Femur (tissue), 1 donor: Measurements from ENCODE around the gene HFM1.
A peak's percentile ranks its signal among the peaks of the same experiment; 100 is the strongest.
"Not testable (repeated sequence)": the region's sequence is repeated elsewhere in the genome, so short reads cannot be mapped to it uniquely, and the experiment has no call there.

Source experiments
- DNase-seq: peaks from one replicate; pipeline ENCODE4 v3.0.0-alpha.2; 2017

The HFM1 gene

DNA sequence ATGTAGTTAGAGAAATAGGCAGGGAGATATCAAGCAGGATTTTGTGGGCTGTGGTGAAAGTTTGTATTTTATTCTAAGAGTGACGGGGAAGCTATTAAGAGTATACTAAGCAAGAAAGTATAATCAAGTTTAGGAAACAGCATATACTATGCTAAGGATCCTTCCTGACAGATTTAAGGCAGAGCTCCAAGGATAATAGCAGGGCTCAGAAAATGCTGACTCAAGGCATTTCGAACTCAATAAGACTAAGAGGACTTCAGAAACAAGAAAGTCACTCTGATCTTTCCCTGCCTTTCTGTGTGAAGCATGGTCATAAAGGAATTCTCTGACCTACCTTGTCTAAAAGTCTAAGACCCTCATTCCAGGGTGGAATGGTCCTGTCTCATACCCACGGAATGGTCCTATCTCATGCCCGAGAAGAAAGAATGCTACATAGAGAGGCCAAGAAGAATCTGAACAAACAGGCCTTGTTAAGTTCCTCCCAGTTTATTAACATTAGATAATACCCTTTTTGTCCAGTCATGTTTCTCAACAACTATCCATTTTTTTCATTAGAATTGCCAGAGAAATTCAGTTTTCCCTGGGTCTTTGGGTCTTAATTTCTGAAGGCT lies 59.1 kb downstream of the HFM1 start:
- no peak for DNase-seq

DNA sequence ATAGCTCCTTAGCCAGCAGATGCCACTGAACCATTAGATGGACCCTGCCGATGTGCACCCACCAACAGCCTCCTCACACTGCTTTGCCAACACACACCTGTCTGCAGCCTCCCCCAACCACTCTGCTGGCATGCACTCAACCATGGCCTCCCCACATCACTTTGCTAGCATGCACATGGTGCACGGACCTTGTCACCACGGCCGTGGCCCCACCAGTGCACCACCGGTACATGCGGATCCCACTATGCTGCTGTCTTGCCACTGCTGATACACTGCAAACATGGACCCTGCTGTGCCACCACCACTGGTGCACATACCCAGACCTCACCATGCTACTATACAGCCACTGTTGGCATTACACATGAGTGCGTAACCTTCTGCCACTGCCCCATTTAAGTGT lies 66.1 kb downstream of the HFM1 start:
- DNase-seq = no peak

DNA sequence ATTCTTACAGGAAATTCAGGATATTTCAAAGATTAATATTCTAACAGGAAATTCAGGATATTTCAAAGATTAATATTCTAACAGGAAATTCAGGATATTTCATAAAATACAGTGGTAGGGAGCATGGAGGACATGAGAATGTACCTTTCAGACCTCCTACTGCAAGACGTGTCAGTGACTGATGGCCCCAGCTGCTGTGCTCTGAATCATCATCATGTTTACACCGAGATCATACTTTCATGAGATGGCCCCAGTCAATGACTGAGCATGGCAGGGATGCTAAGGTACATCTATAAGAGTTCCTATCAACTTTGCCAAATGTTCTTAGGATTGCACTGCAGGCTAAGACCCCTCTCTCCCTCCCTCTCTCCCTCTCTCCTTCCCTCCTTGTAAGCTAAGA lies 69.0 kb downstream of the HFM1 start:
- DNase-seq = no peak

DNA sequence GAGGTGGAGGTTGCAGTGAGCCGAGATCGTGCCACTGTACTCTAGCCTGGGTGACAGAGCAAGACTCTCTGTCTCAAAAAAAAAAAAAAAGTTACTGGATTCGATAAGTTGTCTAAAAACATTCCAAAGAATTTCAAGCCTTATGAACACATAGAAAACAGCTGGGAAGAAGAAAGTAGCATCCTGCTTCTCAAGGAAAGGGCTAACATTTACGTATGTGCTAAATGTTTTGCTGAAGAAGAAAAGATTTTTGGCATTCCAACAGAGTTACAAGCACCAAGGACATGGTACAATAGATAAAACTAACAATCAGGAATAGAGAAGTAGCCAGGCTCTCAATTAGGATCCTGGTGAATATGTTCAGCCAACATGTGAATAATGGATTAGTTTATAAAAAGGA lies 69.8 kb downstream of the HFM1 start:
- DNase-seq = no peak

DNA sequence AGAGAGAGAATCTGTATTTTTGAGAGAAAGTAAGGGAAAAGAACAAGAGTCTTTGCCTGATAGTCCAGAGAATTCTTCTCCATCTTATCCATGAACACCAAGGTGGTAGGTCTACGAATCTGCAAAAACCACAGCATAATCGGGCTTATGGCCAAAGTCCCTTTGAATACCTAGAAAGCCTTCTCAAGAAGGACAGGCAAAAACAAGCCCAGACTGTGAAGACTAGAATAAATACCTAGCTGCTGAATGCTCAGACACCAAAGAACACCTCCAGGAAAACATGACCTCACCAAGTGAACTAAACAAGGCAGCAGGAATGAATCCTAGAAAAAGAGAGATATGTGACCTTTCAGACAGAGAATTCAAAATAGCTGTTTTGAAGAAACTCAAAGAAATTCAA lies 79.2 kb downstream of the HFM1 start:
- no peak for DNase-seq

DNA sequence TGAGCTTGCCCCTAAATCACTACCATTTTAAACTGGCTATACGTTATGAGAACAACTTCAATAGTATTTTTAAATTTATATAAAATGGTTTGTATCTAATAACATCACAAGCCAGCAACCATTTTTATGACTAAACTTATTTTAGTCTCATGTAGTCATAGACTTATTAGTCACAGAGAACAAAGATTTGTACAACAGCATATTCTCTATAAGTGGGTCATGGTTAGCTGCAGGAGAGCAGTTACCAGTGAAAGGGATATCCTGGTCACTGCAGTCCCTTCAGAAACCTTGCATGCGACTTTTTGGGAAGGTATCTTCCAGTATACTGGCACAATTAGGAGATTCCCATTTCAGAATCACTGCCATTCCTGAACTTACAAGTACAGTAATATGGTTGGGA lies 90.0 kb downstream of the HFM1 start:
- DNase-seq = no peak

DNA sequence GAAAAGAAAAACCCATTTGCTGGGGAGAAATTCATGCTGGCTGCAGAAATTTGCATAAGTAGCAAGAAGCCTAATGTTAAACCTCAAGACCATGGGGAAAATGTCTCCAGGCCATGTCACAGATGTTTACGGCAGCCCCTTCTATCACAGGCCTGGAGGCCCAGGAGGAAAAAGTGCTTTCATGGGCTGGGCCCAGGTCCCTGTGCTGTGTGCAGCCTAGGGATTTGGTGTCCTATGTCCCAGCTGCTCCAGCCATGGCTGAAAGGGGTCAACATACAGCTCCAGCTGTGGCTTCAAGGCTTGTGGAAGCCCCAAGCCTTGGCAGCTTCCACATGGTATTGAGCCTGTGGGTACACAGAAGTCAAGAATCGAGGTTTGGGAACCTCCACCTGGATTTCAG lies 93.0 kb downstream of the HFM1 start:
- no peak for DNase-seq

DNA sequence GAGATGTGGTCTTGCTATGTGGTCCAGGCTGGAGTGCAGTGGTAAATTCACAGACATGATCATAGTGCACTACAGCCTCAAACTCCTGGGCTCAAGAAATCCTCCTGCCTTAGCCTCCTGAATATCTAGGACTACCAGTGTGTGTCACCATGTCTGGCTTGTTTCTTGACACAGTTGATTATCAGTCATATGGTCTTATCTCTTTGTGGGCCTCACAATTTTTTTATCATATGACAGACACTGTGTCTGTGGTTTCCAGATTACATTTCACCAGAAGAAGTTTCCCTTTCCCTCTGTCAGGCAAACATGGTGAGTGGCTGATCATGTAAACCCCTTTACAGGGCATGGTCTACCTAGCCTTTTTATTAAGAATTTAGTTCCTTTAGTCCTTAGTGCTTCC lies 96.1 kb downstream of the HFM1 start:
- no peak for DNase-seq

DNA sequence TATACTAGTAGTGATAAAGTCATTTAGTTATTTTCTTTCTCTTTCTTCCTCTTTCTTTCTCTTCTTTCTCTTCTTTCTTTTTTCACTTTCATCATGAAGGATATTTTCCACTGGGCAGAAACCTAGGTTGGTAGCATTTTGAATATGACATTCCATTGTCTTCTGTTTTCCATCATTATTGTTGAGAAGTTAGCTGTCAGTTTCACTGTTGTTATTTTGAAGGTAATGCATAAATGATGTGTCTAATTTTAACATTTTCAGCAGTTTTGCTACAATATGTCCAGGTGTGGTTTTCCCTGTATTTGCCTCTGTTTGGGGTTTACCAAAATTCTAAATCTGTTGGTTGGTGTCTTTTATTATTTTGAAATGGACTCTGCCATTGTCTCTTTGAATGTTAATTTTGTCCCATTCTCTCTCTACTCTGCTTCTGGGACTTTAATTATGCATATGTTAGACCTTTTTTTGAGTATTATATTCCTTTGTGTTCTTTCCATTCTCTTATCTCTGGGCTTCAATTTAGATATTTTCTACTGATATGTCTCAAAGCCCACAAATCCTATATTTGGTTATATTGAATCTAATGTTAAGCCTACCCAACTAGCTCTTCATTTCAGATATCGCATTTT lies 96.7 kb downstream of the HFM1 start:
- DNase-seq = no peak

DNA sequence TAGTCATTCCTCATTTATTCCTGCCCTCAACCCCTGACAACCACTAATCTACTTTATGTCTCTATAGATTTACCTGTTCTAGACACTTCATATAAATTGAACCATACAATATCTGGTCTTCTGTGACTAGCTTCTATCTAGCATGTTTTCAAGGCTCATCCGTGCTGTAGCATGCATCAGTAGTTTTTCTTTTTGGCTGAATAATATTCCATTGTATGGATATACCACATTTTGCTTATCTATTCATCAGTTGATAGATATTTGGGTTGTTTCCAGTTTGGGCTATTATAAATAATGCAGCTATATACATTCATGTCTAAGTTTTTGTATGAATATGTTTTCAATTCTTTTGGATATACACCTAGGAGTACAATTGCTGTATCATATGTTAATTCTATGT lies 101.5 kb downstream of the HFM1 start:
- no peak for DNase-seq

DNA sequence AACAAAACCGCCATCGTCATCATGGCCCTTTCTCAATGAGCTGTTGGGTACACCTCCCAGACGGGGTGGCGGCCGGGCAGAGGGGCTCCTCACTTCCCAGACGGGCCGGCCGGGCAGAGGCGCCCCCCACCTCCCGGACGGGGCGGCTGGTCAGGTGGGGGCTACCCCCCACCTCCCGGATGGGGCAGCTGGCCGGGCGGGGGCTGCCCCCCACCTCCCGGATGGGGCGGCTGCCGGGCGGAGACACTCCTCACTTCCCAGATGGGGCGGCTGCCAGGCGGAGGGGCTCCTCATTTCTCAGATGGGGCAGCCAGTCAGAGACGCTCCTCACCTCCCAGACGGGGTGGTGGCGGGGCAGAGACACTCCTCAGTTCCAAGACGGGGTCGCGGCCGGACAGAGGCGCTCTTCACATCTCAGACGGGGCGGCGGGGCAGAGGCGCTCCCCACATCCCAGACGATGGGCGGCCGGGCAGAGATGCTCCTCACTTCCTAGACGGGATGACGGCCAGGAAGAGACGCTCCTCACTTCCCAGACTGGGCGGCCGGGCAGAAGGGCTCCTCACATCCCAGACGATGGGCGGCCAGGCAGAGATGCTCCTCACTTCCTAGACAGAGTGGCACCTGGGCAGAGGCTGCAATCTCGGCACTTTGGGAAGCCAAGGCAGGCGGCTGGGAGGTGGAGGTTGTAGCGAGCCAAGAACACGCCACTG lies 115.6 kb downstream of the HFM1 start:
- not testable (repeated sequence) for DNase-seq

DNA sequence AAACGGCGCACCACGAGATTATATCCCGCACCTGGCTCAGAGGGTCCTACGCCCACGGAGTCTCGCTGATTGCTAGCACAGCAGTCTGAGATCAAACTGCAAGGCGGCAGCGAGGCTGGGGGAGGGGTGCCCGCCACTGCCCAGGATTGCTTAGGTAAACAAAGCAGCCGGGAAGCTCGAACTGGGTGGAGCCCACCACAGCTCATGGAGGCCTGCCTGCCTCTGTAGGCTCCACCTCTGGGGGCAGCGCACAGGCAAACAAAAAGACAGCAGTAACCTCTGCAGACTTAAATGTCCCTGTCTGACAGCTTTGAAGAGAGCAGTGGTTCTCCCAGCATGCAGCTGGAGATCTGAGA lies 117.7 kb downstream of the HFM1 start:
- not testable (repeated sequence) for DNase-seq

DNA sequence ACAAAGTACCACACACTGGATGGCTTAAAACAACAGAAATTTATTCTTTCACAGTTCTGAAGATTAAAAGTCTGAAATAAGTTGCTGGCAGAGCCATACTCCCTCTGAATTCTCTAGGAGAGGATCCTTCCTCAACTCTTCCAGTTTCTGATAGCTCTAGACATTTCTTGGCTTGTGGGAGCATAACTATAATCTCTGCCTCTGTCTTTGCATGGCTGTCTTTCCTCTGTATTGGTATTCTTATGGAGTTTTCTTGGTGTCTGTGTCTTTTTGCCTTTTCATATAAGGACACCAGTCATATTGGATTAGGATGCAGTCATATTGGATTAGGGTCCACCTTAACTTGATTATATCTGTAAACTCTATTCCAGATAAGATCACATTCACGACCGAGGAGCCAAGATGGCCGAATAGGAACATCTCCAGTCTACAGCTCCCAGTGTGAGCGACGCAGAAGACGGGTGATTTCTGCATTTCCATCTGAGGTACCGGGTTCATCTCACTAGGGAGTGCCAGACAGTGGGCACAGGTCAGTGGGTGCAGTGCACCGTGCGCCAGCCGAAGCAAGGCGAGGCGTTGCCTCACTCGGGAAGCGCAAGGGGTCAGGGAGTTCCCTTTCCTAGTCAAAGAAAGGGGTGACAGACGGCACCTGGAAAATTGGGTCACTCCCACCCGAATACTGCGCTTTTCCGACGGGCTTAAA lies 118.2 kb downstream of the HFM1 start:
- DNase-seq = not testable (repeated sequence)

DNA sequence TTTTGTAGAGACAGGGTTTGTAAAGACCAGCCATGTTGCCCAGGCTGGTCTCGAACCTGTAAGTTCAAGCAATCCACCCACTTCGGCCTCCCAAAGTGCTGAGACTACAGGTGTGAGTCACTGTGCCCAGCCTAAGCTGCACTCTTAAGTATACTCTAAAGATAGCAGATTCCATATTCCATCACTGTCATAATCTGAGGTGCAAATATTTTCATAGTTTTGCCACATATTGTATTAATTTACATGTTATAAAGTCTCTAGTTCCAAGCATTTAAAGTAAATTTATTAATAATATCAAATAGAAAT lies 121.3 kb downstream of the HFM1 start:
- no peak for DNase-seq

DNA sequence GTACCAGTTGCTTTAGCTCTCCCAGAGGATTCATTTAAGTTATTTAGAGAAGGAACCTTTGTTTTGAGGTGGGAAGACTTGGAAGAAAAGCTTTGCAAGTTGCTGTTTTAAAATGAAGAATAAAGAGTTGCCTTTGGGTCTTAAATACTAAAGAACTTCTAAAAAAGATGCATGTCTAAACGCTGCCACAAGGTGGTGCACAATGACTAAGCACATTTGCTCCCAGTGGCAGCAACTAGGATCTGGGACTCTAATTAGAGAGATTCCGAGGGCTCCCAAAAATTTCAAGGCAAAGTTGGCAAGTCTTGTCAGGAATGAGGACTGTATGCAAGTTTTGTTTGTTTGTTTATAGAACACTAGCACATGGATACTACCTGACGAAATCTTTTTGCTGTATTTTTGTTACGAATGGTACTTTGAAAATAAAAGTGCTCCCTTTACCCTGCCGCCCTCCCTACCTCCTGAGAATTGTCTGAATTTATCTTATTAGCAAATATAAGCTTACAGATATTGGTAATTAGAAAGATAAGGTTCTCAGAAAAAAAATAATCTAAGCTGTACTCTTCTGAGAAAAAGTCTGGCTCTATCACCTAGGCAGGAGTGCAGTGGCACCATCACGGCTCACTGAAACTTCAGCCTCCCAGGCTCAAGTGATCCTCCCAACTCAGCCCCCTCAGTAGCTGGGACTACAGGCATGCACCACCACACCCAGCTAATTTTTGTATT lies 121.8 kb downstream of the HFM1 start:
- DNase-seq = peak; percentile 72

DNA sequence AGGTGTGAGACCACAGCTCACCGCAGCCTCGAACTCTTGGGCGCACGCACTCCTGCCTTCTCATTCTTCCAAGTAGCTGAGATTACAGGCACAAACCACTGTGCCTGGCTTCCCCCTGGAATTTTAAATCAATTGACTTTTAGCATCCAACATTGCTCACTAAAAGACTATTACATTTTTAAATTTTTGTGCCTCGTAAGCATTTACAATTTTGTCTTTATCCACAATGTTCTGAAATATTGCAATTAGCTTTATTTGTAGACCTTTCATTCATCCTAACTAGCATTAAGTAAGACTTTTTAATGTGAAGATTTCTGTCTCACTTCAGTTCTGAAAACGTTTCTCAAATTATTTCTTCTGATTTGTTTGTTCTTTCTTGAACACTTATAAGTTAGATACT lies 122.9 kb downstream of the HFM1 start:
- no peak for DNase-seq

DNA sequence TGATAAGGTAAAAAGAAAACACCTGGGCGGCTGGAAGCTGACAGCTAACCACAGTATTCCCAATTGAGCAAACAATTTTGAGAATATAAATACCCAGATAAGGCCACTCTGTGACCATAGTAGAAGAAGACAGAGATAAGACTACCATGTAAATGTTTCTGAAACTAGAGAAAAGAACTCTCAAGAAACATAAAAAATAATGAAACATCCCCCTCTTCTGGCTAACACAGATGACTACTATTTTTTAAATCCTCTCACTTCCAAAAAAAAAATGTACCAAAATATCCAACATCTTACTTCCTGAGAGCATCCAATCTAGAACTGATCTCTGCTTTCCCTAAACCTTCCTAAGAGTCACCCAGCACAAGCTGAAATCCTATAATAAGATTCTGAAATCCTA lies 125.9 kb downstream of the HFM1 start:
- DNase-seq = no peak

DNA sequence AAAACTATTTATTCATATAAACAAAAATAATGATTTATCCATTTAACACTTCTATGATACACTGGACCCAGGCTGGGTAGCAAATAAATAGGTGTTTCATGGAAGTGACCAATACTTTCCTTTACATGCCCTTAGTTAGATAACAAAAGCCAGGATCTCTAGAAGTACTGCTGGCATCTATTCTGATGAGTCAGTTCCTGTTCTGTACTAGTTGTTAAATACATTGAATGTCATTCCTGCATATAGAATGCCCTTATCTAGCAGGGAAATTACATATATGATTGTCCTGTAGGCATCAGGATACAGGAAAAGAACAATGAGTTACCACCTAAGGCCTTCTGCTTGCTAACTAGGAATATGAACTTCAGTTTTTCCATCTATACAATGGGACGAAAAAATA lies 130.8 kb downstream of the HFM1 start:
- DNase-seq = no peak

DNA sequence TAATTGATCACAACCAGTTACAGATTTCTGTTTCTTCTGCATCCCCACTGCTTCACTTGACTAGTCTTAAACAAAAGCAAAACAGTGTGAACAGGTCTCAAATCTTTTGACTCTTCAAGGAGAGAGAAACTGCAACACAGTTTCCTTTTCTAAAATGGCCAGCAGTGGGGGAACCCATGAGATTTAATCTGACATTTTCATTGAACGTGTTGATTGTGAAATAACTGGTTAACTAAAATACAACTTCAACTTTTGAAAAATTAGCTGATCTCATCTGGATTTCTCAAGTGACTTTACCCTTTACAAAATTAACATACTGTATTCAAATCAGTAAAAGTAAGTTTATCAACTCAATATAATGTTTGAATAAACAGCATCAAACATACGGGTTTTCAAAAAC lies 143.0 kb downstream of the HFM1 start:
- DNase-seq = no peak

DNA sequence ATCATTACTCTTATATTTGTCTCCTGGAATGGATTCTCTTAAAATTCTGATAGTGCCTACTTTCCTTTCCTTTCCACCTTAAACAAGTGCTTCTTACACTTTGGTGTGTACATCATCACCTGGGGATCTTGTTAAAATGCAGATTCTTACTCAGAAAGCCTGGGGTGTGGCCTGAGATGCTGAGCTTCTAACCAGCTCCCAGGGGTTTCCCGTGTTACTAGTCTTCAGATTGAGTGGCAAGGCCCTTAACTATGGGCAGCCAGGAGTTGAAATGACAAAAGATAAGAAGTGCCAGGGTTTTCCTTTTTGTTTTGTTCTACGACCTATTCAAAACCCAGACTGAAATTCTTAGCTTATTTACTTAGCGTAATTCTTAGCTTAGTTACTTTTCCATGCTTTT lies 159.2 kb downstream of the HFM1 start:
- DNase-seq = no peak

DNA sequence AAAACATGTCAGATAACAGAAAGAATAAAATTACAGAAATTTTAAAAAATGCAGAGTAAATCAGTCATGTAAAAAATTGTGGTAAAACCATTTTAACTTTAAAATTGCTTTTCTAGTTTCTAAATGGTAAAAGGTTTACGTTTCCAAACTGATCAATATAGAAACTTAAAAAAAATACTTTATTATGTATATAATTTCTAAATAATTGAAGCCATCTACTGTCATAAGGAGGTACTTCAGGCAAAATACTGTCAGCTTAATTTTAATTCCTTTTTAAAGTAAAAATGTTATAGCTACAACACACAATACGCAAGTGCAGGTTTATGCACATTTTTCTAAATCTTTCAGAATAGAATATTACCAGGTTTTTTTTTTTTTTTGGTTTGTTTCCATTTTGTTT lies 159.9 kb downstream of the HFM1 start:
- DNase-seq = no peak

DNA sequence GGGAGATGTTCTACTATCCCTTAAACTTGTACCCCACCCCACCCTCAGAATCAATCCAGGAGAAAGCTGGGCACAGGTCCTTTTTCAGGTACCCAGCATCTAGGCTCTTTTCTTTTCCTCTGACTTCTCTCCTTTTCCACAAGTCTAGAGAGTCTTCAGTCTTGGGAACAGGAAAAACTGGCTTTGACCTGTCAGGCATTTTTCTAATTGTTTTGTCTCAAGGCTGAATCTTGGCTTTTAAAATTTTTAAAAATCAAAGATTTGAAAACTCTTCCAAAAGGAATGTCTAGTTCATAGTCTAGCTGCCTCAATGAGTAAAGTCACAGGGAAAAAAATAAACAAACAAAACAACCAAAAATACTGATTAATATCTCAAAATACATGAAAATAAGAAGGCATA lies 161.5 kb downstream of the HFM1 start:
- DNase-seq = no peak

DNA sequence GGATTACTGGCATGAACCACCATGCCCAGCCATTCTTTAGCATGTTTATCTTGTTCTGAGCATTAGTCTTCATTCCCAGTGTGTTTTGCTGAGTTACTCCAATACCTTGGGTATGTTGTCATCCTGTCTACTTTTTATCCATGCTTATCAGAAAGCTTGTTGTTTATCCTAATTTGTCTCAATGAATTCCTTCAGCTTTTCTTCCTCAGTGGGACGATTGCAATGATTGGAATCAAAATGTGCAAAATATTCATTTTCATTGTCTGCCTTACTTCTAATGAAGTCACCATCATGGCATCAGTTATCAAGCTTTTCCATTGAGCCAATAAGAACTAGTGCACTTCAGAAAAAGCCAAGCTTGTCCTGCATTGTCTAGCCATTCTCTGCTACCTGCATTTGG lies 170.5 kb downstream of the HFM1 start:
- DNase-seq = no peak

DNA sequence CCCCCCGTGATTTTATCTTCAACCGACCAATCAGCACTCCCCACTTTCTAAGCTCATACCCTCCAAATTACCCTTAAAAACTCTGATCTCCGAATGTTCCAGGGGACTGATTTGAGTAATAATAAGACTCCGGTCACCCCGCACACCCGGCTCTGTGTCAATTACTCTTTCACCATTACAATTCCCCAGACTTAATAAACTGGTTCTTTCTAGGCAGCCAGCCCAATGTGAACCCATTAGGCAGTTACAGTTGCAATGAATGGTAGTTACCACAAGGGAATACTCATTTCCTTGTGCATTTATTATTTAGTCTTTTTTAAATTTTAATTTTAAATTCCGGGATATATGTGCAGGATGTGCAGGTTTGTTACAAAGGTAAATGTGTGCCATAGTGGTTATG lies 177.9 kb downstream of the HFM1 start:
- no peak for DNase-seq
